Nephron (organoid): ENCODE measurements around the gene ZSWIM6.
A peak's percentile ranks its signal among the peaks of the same experiment; 100 is the strongest.

ENCODE experiments used
- H3K27ac Mint-ChIP-seq, 3 experiments: 2 replicates each; pipeline ENCODE4 v1.8.0; 2020; ENCODE audit warnings: mixed read lengths in 3 of 3, mild to moderate bottlenecking in 2 of 3, moderate library complexity in 1 of 3
- H3K27me3 Mint-ChIP-seq: 2 replicates; pipeline ENCODE4 v1.8.0; 2021; ENCODE audit warnings: low read depth, mild to moderate bottlenecking, moderate library complexity, mixed read lengths
- H3K36me3 Mint-ChIP-seq: 2 replicates; pipeline ENCODE4 v1.8.0; 2020; ENCODE audit warnings: low read depth, mixed read lengths
- H3K4me1 Mint-ChIP-seq: 2 replicates; pipeline ENCODE4 v1.8.0; 2020; ENCODE audit warnings: mixed read lengths
- H3K4me3 Mint-ChIP-seq, 3 experiments: 2 replicates each; pipeline ENCODE4 v1.8.0; 2020; ENCODE audit warnings: mild to moderate bottlenecking in 3 of 3, mixed read lengths in 3 of 3, moderate library complexity in 2 of 3
- H3K9me3 Mint-ChIP-seq: 2 replicates; pipeline ENCODE4 v1.8.0; 2020; ENCODE audit warnings: mixed read lengths
- TF ChIP-seq, protein P1 (sequence below), 3 experiments: fragments of 200-600 bp; sonication (generic); IDR thresholded peaks; one replicate each; pipeline ENCODE4 v1.5.0; 2021; ENCODE audit warnings: antibody characterized with exemption in 3 of 3; ENCODE audit not compliant: unreplicated experiment in 3 of 3

ZSWIM6 gene

GRCh38 chr5:61327760-61328753 is 4.0 kb upstream of the ZSWIM6 start:
- Mint-ChIP-seq H3K36me3 (no peaks in the 10 kb centered on the region), H3K4me1 (peaks cover 22% of the 10 kb centered on the region), H3K27ac (peak overlapping the region; percentile 93 to 97 (median 97)), H3K27me3 (peaks cover 7% of the 10 kb centered on the region), H3K4me3 (peak overlapping the region; percentile 92 to 96 (median 94)), H3K9me3 (no peaks in the 10 kb centered on the region)
- TF ChIP-seq, protein P1, sequence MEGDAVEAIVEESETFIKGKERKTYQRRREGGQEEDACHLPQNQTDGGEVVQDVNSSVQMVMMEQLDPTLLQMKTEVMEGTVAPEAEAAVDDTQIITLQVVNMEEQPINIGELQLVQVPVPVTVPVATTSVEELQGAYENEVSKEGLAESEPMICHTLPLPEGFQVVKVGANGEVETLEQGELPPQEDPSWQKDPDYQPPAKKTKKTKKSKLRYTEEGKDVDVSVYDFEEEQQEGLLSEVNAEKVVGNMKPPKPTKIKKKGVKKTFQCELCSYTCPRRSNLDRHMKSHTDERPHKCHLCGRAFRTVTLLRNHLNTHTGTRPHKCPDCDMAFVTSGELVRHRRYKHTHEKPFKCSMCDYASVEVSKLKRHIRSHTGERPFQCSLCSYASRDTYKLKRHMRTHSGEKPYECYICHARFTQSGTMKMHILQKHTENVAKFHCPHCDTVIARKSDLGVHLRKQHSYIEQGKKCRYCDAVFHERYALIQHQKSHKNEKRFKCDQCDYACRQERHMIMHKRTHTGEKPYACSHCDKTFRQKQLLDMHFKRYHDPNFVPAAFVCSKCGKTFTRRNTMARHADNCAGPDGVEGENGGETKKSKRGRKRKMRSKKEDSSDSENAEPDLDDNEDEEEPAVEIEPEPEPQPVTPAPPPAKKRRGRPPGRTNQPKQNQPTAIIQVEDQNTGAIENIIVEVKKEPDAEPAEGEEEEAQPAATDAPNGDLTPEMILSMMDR (IDR thresholded peaks at IDR 0.05; ENCODE audit: unreplicated experiment in 3 of 3) = no peak

GRCh38 chr5:61328791-61329549 is 3.1 kb upstream of the ZSWIM6 start:
- H3K27me3 Mint-ChIP-seq = peaks cover 7% of the 10 kb centered on the region
- peak overlapping the region; percentile 93 to 97 (median 97) for H3K27ac Mint-ChIP-seq
- peak overlapping the region; percentile 92 to 96 (median 94) for H3K4me3 Mint-ChIP-seq
- TF ChIP-seq, protein P1 (IDR thresholded peaks at IDR 0.05; ENCODE audit: unreplicated experiment in 3 of 3) = no peak
- H3K4me1 Mint-ChIP-seq = peaks cover 22% of the 10 kb centered on the region
- no peaks in the 10 kb centered on the region for H3K36me3 Mint-ChIP-seq
- H3K9me3 Mint-ChIP-seq = no peaks in the 10 kb centered on the region

GRCh38 chr5:61329550-61330128 is 2.4 kb upstream of the ZSWIM6 start:
- Mint-ChIP-seq H3K27me3 (peaks cover 7% of the 10 kb centered on the region), H3K36me3 (no peaks in the 10 kb centered on the region), H3K9me3 (no peaks in the 10 kb centered on the region), H3K27ac (peak overlapping the region; percentile 93 to 97 (median 97)), H3K4me1 (peaks cover 25% of the 10 kb centered on the region), H3K4me3 (peak overlapping the region; percentile 92 to 96 (median 94))
- TF ChIP-seq, protein P1 (IDR thresholded peaks at IDR 0.05; ENCODE audit: unreplicated experiment in 3 of 3) = no peak

DNA sequence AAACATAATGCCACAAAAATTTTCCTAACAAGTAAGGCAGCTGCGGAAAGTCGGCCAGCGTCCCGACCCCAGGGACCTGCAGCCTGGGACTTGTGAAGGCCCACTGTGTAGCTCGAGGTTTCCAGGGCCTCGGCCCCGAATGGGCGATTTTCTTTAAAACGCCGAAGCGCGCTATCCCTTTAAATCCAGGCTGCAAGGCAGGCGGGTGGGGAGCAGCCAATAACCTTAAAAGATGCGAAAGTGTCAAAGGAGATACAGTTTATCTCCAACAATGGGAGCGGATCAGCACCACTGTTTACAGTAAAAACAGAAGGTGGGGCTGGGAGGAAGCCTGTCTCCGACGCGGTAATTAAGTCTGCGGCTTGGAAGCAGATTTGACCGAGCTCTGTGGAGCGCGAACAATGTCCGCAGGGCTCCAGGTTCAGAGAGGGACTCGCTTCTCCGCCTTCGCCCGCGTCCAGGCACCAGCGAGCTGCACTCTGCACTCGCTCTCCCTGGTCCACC is 1.7 kb upstream of the ZSWIM6 start:
- H3K36me3 Mint-ChIP-seq = no peaks in the 10 kb centered on the region
- H3K9me3 Mint-ChIP-seq = no peaks in the 10 kb centered on the region

DNA sequence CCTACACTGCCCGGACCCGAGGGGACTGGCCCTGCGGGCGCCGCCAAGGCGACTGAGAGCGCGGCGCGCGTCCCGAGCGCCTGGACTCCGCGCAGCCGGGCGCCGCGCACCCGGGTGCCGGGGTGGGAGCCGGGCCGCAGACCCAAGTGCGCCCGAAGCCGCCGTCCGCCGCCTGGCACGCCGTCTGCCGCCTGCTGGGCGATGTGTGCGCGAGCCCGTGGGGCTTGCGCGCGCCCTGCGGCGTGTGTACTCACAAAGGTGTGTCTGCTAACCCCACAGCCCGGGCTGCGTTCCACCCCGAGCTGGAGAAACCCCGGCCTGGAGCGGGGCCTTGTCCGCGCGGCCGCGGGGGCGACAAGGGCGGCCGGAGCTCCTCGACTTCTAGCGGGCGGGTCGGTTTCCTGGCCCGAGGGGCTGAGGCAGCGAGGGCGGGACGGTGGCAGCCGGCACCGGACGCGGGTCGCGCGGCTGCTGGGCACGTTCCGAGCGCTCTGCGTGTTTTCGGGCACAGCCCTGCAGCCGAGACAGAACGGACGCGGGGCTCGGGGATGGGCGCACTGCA is 1.1 kb upstream of the ZSWIM6 start:
- Mint-ChIP-seq H3K4me3 (peak overlapping the region; percentile 96 to 97 (median 96)), H3K36me3 (peaks cover under 1% of the 10 kb centered on the region), H3K9me3 (no peaks in the 10 kb centered on the region), H3K4me1 (peaks cover 38% of the 10 kb centered on the region), H3K27ac (peak overlapping the region; percentile 93 to 97 (median 97)), H3K27me3 (peaks cover 7% of the 10 kb centered on the region)
- TF ChIP-seq, protein P1 (IDR thresholded peaks at IDR 0.05; ENCODE audit: unreplicated experiment in 3 of 3) = peak; percentile 36 to 53 (median 43)

More for the DNA sequence above, 1.7 kb upstream of the ZSWIM6 start:
- Mint-ChIP-seq H3K27ac (peak overlapping the region; percentile 93 to 97 (median 97)), H3K4me1 (peaks cover 33% of the 10 kb centered on the region), H3K27me3 (peaks cover 7% of the 10 kb centered on the region), H3K4me3 (peak overlapping the region; percentile 92 to 96 (median 94))
- TF ChIP-seq, protein P1 (IDR thresholded peaks at IDR 0.05; ENCODE audit: unreplicated experiment in 3 of 3) = no peak
